Subcutaneous adipose tissue (tissue), 4 donors: ENCODE data around the gene VAMP5. TPM values are rescaled to one million over a fixed set of nuclear protein-coding genes. Genes with fewer than 3 reads are reported as not detected.

Experiments used
- CTCF ChIP-seq: fragments of 450-650 bp; IDR thresholded peaks from one replicate; pipeline ENCODE4 v1.5.1; 2016; ENCODE audit warnings: low read depth, mild to moderate bottlenecking, control low read depth, antibody characterized with exemption, moderate library complexity
- total RNA-seq, 4 donors: library from RNA; depleted of rRNA; stranded (reverse); fragments of >200 nt; gene quantifications; one replicate each; pipeline ENCODE4 v1.1.0, GENCODE V29; 2016

The VAMP5 gene
- total RNA-seq, 4 donors from 2014 or later: 57.7 to 132 (median 67.7) TPM

GRCh38 chr2:85540133-85540648 is 44.0 kb upstream of the VAMP5 start:
- no peak for TF ChIP-seq CTCF

DNA sequence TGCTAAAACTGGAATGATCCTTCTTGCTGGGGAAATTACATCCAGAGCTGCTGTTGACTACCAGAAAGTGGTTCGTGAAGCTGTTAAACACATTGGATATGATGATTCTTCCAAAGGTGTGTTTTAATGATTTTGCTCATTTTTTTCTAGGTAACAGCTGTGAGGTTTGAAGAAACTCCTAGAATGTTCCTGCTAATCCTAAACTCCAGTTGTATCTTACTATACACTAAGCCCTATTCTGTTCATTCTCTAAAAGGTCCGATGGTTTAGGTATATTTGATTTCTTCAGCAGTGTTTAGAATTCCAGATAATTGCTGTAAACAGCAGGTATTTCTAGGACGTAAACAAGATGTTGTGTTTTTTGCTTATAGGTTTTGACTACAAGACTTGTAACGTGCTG is 43.0 kb upstream of the VAMP5 start:
- TF ChIP-seq CTCF: no peak

DNA sequence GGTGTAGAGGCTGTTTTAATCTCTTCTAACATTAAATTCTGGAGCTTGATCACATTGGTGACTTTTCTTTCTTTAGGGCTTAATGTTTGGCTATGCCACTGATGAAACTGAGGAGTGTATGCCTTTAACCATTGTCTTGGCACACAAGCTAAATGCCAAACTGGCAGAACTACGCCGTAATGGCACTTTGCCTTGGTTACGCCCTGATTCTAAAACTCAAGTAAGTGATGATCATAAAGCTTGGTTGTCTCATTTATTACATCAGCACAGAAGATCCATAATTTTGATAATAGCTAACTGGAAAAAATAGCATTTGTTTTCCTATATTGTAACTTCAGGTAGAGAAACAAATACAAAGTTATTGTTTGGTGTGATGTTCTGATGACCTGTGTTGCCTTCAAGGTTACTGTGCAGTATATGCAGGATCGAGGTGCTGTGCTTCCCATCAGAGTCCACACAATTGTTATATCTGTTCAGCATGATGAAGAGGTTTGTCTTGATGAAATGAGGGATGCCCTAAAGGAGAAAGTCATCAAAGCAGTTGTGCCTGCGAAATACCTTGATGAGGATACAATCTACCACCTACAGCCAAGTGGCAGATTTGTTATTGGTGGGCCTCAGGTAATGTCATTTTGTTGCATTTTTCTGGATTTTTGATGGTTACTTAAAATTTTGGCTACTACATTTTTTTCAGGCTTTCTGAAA is 42.3 kb upstream of the VAMP5 start:
- no peak for TF ChIP-seq CTCF

- no peak for TF ChIP-seq CTCF
These were observed 41.5 kb upstream of the VAMP5 start for GRCh38 chr2:85542777-85543176.

GRCh38 chr2:85545780-85546240 is 38.4 kb upstream of the VAMP5 start:
- no peak for TF ChIP-seq CTCF

- no peak for TF ChIP-seq CTCF
These were observed 37.0 kb upstream of the VAMP5 start for GRCh38 chr2:85547089-85547858.

GRCh38 chr2:85547859-85548607 is 36.2 kb upstream of the VAMP5 start:
- no peak for TF ChIP-seq CTCF
